CD4-positive, alpha-beta memory T cell (primary cell): Measurements from ENCODE around the gene BCKDK. TPM values are rescaled to one million over a fixed set of nuclear protein-coding genes. Genes with fewer than 3 reads are reported as not detected.

ENCODE experiments used
- CTCF ChIA-PET: fragments of 350-600 bp; sonication (Branson Sonifier 250); formaldehyde crosslinking; loops from one replicate; lab custom pipeline; 2021; ENCODE audit warnings: inconsistent platforms; ENCODE audit not compliant: partially characterized antibody; lab: Charles Lee
- POLR2A ChIA-PET: fragments of 350-600 bp; sonication (Branson Sonifier 250); formaldehyde crosslinking; loops from one replicate; lab custom pipeline; 2021; ENCODE audit not compliant: partially characterized antibody; lab: Charles Lee
- DNase-seq, 5 donors: peaks; one replicate each; pipeline versions ENCODE4 v3.0.0 to v3.0.0-alpha.2; 2020 to 2022; ENCODE audit warnings: mixed read lengths in 1 of 5
- H3K27ac ChIP-seq: one replicate; pipeline ENCODE4 v1.7.0; 2013; ENCODE audit warnings: low read depth, low read length
- H3K27me3 ChIP-seq: 2 replicates; pipeline ENCODE4 v1.7.0; 2013; ENCODE audit warnings: mild to moderate bottlenecking, low read length, moderate library complexity; ENCODE audit not compliant: insufficient read depth
- H3K36me3 ChIP-seq: 2 replicates; pipeline ENCODE4 v1.7.0; 2013; ENCODE audit warnings: mild to moderate bottlenecking, low read length, moderate library complexity; ENCODE audit not compliant: insufficient read depth
- H3K4me1 ChIP-seq: 2 replicates; pipeline ENCODE4 v1.7.0; 2013; ENCODE audit warnings: mild to moderate bottlenecking, low read length, moderate library complexity; ENCODE audit not compliant: insufficient read depth
- H3K4me3 ChIP-seq, 2 donors: one replicate each; pipeline ENCODE4 v1.7.0; 2013; ENCODE audit warnings: low read length in 2 of 2, mild to moderate bottlenecking in 1 of 2
- H3K9me3 ChIP-seq, 2 donors: one replicate each; pipeline ENCODE4 v1.7.0; 2013; ENCODE audit warnings: low read length in 2 of 2, control low read depth in 1 of 2; ENCODE audit not compliant: control insufficient read depth in 1 of 2
- H3K27ac Mint-ChIP-seq, 7 donors: one replicate each; pipeline ENCODE4 v1.8.0; 2020 to 2021; ENCODE audit warnings: mixed read lengths in 7 of 7, mild to moderate bottlenecking in 6 of 7, inconsistent platforms in 3 of 7, moderate library complexity in 3 of 7
- H3K27me3 Mint-ChIP-seq, 2 donors: one replicate each; pipeline ENCODE4 v1.8.0; 2020 to 2021; ENCODE audit warnings: mixed read lengths in 2 of 2
- H3K36me3 Mint-ChIP-seq, 2 donors: one replicate each; pipeline ENCODE4 v1.8.0; 2020 to 2021; ENCODE audit warnings: mixed read lengths in 2 of 2, inconsistent platforms in 1 of 2, mild to moderate bottlenecking in 1 of 2
- H3K4me1 Mint-ChIP-seq, 4 donors: one replicate each; pipeline ENCODE4 v1.8.0; 2020 to 2021; ENCODE audit warnings: mixed read lengths in 4 of 4, mild to moderate bottlenecking in 1 of 4
- H3K4me3 Mint-ChIP-seq, 8 donors: one replicate each; pipeline ENCODE4 v1.8.0; 2020 to 2021; ENCODE audit warnings: mixed read lengths in 8 of 8, mild to moderate bottlenecking in 7 of 8, moderate library complexity in 6 of 8, inconsistent platforms in 3 of 8
- H3K9me3 Mint-ChIP-seq, 8 donors: one replicate each; pipeline ENCODE4 v1.8.0; 2020 to 2021; ENCODE audit warnings: mixed read lengths in 8 of 8, mild to moderate bottlenecking in 5 of 8, inconsistent platforms in 3 of 8, moderate library complexity in 1 of 8
- intact Hi-C: fragments of 100-400 bp; cut with micrococcal nuclease; formaldehyde crosslinking; loops from one replicate; pipeline ENCODE4 v1.15.1; 2023
- polyA plus RNA-seq, 2 donors: library from polyadenylated mRNA; unstranded; fragments of 300-500 nt; fragmentation: Illumina TruSeq; gene quantifications; one replicate each; pipeline ENCODE4 v1.2.3, GENCODE V29; 2021
- total RNA-seq, 2 experiments: library from RNA; stranded (reverse); gene quantifications; one replicate each; pipeline ENCODE4 v1.2.3, GENCODE V29; 2021

The BCKDK gene
- total and polyA plus RNA-seq, 4 experiments from 2014 or later, result 17.0 to 24.3 (median 21.7) TPM

DNA sequence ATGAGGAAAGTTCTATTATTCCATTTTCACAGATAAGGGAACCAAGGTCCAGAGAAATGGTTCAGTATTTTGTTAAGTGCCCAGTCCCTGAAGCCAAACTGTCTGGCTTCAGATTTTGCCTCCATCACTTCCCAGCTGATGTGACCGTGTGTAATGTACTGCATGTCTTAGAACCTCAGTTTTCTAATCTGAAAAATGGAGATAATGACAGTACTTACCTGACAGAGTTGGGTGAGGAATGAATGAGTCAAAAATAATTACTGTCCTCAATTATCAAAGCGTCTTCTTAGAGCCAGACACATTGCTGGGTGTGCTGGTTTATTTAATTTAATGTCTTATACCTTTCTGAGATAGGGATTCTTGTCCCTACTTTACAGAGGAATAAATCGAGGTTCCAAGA lies 40.8 kb upstream of the BCKDK start:
- Mint-ChIP-seq H3K27me3 (no peaks in the 10 kb centered on the region), H3K36me3 (peaks cover 6 to 9% of the 10 kb centered on the region in 2 donors), H3K4me3 (no peak overlapping the region), H3K27ac (peak overlapping the region in 1 of 7 donors; percentile 51), H3K4me1 (peaks cover 36 to 70% (median 56%) of the 10 kb centered on the region in 4 donors), H3K9me3 (no peaks in the 10 kb centered on the region)
- CTCF ChIA-PET, result interaction anchor here (1.1 kb wide), 1 partner anchor 75 kb away, joined by 3 read pairs; no protein-coding TSS in a partner anchor
- Histone ChIP-seq H3K4me3 (no peak overlapping the region), H3K27ac (no peak overlapping the region), H3K4me1 (peaks cover 46% of the 10 kb centered on the region), H3K9me3 (no peaks in the 10 kb centered on the region), H3K36me3 (no peaks in the 10 kb centered on the region), H3K27me3 (no peaks in the 10 kb centered on the region)
- POLR2A ChIA-PET, result no interaction called here
- no peak for DNase-seq
- intact Hi-C loops, result no loop called here

DNA sequence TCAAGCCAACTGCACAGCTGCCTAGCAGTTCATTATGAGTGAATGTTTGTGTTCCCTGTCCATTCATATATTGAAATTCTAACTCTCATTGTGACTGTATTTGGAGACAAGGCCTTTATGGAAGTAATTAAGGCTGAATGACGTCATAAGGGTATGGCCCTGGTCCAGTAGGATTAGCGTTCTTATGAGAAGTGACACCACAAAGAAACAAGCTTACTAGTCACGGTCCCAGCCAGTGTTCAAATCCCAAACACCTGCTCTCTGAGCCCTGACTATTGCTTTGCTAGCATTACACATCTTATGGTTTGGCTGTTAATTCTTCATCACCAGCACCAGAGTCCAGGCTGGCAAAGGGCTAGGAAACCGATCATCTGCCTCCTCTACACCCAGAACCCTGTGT lies 36.3 kb upstream of the BCKDK start:
- H3K27me3 Mint-ChIP-seq, result peaks cover 0 to 2% of the 10 kb centered on the region in 2 donors
- no peak for DNase-seq
- no peaks in the 10 kb centered on the region for H3K27me3 ChIP-seq
- intact Hi-C loops, result no loop called here
- peaks cover 10% of the 10 kb centered on the region for H3K36me3 ChIP-seq
- peak overlapping the region; percentile 92 to 99 (median 97) for H3K4me3 Mint-ChIP-seq
- peak overlapping the region in 1 of 2 donors; percentile 81 for H3K4me3 ChIP-seq
- peaks cover 0 to 33% of the 10 kb centered on the region in 2 donors for H3K36me3 Mint-ChIP-seq
- peaks cover 27 to 60% (median 39%) of the 10 kb centered on the region in 4 donors for H3K4me1 Mint-ChIP-seq
- no peaks in the 10 kb centered on the region for H3K9me3 ChIP-seq
- H3K4me1 ChIP-seq, result peaks cover 27% of the 10 kb centered on the region
- peaks cover 0 to 2% (median 0%) of the 10 kb centered on the region in 8 donors for H3K9me3 Mint-ChIP-seq
- H3K27ac ChIP-seq, result peak overlapping the region; percentile 87
- H3K27ac Mint-ChIP-seq, result peak overlapping the region; percentile 93 to 98 (median 95)
- POLR2A ChIA-PET, result interaction anchor here (3.0 to 3.9 kb wide), 2 partner anchors 37 to 70 kb away, joined by 67 to 74 read pairs; partner anchors contain the start of gene STX4
- CTCF ChIA-PET, result interaction anchor here (0.9 to 1.5 kb wide), 2 partner anchors 45 to 136 kb away, joined by 3 to 4 read pairs; partner anchors contain the start of gene KAT8

DNA sequence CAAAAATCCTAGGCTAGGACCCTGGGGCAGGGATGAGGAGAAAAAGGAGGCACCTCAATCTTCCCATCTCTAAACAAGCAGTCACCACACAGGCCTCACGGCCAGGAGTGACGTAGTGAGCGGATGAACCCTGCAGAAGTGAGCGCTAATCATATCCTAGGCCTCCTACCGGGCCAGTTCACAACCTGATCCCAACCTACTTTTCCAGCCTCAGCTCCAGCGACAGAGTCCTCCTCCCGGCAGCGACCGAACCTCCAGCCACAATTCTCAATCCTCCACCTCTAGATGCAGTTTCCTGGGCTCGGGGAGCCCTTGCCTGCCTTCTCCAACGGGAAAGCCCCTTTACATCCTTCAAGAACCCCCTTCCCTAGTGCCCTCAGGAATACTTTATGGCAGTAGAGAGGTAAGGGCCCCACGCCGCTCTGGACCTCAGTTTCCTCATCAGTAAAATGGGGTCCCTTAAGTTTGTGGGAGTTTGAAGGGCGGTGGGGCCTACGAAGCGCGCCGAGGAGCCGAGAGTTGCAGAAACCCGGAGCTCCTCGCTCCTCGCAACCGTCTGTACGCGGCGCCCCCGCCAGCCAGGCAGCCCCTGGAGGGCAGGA lies 35.5 kb upstream of the BCKDK start:
- Histone ChIP-seq H3K4me3 (peak overlapping the region; percentile 81 to 86), H3K27ac (peak overlapping the region; percentile 87), H3K27me3 (no peaks in the 10 kb centered on the region), H3K9me3 (no peaks in the 10 kb centered on the region), H3K4me1 (peaks cover 27% of the 10 kb centered on the region), H3K36me3 (peaks cover 17% of the 10 kb centered on the region)
- intact Hi-C loops, result no loop called here
- peak in 3 of 5 donors; percentile 22 to 47 (median 22) for DNase-seq
- Mint-ChIP-seq H3K27ac (peak overlapping the region; percentile 93 to 98 (median 95)), H3K36me3 (peaks cover under 1 to 38% of the 10 kb centered on the region in 2 donors), H3K4me1 (peaks cover 24 to 54% (median 37%) of the 10 kb centered on the region in 4 donors), H3K27me3 (peaks cover 0 to 2% of the 10 kb centered on the region in 2 donors), H3K9me3 (peaks cover 0 to 2% (median 0%) of the 10 kb centered on the region in 8 donors), H3K4me3 (peak overlapping the region; percentile 92 to 99 (median 97))
- ChIA-PET CTCF (interaction anchor here (0.9 to 1.9 kb wide), 2 partner anchors 70 to 137 kb away, joined by 3 to 10 read pairs; no protein-coding TSS in a partner anchor), POLR2A (interaction anchor here (1.0 to 4.2 kb wide), 18 partner anchors 8 to 796 kb away, joined by 3 to 74 read pairs (median 10); partner anchors contain the start of genes ARMC5, FUS, HSD3B7 and KAT8)

DNA sequence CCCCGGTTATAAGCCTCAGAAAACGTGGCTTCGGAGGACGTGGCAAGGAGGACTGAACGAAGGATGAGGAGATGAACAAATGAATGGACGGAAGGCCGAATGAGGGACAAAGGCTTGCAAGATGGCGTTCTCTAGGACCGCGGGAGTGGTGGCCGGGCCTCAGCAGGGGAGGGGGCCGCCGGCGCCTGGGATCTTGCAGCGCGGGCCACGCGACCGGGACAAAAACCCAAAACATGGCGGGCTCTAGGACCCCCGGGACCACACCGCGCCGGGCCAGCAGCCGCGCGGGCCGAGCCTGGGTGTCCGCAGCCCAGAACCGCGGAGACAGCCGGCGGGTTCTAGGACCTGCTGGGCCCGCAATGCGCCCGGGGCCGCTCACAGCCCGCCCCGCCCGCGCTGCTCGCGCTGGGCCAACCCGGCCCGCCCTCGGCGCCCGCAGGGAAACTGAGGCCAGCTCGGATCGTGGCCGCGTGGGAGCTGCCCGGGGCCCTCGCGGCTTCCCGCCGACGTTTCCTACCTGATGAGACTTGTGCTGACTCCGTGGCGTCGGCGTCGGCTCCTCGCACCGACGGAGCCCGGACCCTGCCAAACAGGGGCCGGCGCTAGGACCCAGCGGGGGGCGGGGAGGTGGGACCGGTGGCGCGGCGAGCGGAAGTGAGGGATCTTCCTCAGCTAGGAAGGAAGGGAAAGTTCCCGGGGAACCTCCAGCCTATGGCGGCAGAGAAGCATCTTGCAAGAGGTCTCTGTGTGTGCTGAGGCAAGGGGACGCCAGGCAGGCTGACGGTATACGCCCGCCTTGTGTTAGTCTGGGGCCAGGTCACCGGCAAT lies 34.8 kb upstream of the BCKDK start:
- ChIA-PET POLR2A (interaction anchor here (0.8 to 4.2 kb wide), 37 partner anchors 9 to 800 kb away, joined by 3 to 74 read pairs (median 5); partner anchors contain the start of genes ARMC5, BCKDK, FBRS and FUS), CTCF (interaction anchor here (0.9 to 1.9 kb wide), 6 partner anchors 44 to 124 kb away, joined by 3 to 10 read pairs (median 4); partner anchors contain the start of genes HSD3B7 and KAT8)
- intact Hi-C loops, result no loop called here
- peaks cover 6 to 45% of the 10 kb centered on the region in 2 donors for H3K36me3 Mint-ChIP-seq
- H3K36me3 ChIP-seq, result peaks cover 24% of the 10 kb centered on the region
- H3K27ac Mint-ChIP-seq, result peak overlapping the region; percentile 93 to 99 (median 98)
- H3K9me3 Mint-ChIP-seq, result peaks cover 0 to 2% (median 0%) of the 10 kb centered on the region in 8 donors
- no peaks in the 10 kb centered on the region for H3K27me3 ChIP-seq
- peaks cover 0 to 2% of the 10 kb centered on the region in 2 donors for H3K27me3 Mint-ChIP-seq
- peak overlapping the region; percentile 92 to 99 (median 97) for H3K4me3 Mint-ChIP-seq
- peak; percentile 84 to 91 (median 84) for DNase-seq
- H3K4me1 Mint-ChIP-seq, result peaks cover 24 to 58% (median 35%) of the 10 kb centered on the region in 4 donors
- H3K9me3 ChIP-seq, result no peaks in the 10 kb centered on the region
- peak overlapping the region; percentile 87 for H3K27ac ChIP-seq
- peak overlapping the region; percentile 81 to 86 for H3K4me3 ChIP-seq
- peaks cover 27% of the 10 kb centered on the region for H3K4me1 ChIP-seq

DNA sequence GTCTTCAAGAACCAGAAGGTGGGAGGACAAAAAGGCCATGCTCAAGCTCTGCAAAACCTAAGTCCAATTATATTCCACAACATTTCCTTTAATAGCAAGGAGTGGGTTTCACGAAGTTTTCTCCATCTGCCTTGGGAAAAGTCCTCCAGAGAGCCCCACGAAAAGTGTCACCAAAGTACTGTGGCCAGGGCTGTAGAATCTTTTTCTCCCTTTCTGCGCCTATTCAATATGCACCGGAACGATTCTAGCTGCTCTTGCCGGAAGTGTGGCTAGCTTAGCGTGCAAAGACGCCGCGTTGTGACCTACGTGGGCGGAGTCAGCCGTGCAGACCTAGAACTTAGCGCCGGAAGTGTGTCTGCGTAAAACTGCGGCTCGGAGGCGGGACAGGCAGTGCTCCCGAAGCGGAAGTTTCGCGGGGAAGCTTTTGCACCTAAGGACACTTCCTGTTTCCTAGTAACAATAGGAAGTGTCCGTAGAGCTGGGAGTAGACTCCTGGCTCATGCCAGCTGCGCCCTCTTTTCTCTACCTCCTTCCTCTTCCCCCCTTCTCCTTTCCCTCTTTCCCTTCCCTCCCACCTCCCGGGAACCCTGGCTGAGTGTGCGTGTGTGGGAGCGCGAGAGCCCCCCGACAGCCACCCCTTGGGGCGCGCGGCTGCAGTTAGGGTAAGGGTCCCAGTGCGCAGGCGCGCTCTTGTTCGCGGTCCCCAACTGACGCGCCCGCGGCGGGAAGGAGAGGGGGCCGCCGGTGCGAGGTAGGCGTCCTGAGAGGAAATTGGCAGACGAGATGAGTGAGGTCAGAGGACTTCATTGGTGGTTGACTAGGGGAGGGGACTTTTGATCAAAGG lies 34.0 kb upstream of the BCKDK start, which contains the start of the genes ZNF646 and ZNF668:
Gene ZNF646 (plus strand): TSS at position 453 of the 844 bp plus-strand sequence. CDS start 1,903 bp downstream, outside the sequence.
Gene ZNF668 (minus strand): TSS at position 271 of the 844 bp plus-strand sequence. CDS start 9,781 bp downstream, outside the sequence.
- H3K4me3 ChIP-seq, result peak within 1 kb of the TSS; percentile 81 to 86
- H3K27ac ChIP-seq, result peak within 1 kb of the TSS; percentile 87
- H3K27me3 ChIP-seq, result no peaks in the 10 kb centered on the region
- Mint-ChIP-seq H3K27ac (peak within 1 kb of the TSS; percentile 93 to 99 (median 98)), H3K4me1 (peaks cover 20 to 58% (median 30%) of the 10 kb centered on the region in 4 donors), H3K4me3 (peak within 1 kb of the TSS; percentile 92 to 99 (median 97)), H3K36me3 (peaks cover 6 to 51% of the 10 kb centered on the region in 2 donors), H3K27me3 (peaks cover 0 to 2% of the 10 kb centered on the region in 2 donors), H3K9me3 (peaks cover 0 to 2% (median 0%) of the 10 kb centered on the region in 8 donors)
- peaks cover 32% of the 10 kb centered on the region for H3K36me3 ChIP-seq
- H3K4me1 ChIP-seq, result peaks cover 27% of the 10 kb centered on the region
- peak; percentile 94 to 99 (median 98) for DNase-seq
- ChIA-PET CTCF (interaction anchor here (0.9 to 1.9 kb wide), 6 partner anchors 43 to 124 kb away, joined by 3 to 10 read pairs (median 4); partner anchors contain the start of genes HSD3B7 and KAT8), POLR2A (interaction anchor here (0.8 to 4.2 kb wide), 36 partner anchors 10 to 799 kb away, joined by 3 to 74 read pairs (median 6); partner anchors contain the start of genes ARMC5, BCKDK, FBRS and FUS)
- intact Hi-C loops, result loop anchor here (1.0 kb wide), 10 partner anchors 20 to 795 kb away; partner anchors contain the start of genes ARMC5, CFAP119, FUS and KAT8
- no peaks in the 10 kb centered on the region for H3K9me3 ChIP-seq
